ENCODE measurements around the gene SMPDL3A. TPM values are rescaled to one million over a fixed set of nuclear protein-coding genes. Genes with fewer than 3 reads are reported as not detected.

Gene SMPDL3A
- total RNA-seq, 1 experiment from 2014 or later, result 2.4 TPM

DNA sequence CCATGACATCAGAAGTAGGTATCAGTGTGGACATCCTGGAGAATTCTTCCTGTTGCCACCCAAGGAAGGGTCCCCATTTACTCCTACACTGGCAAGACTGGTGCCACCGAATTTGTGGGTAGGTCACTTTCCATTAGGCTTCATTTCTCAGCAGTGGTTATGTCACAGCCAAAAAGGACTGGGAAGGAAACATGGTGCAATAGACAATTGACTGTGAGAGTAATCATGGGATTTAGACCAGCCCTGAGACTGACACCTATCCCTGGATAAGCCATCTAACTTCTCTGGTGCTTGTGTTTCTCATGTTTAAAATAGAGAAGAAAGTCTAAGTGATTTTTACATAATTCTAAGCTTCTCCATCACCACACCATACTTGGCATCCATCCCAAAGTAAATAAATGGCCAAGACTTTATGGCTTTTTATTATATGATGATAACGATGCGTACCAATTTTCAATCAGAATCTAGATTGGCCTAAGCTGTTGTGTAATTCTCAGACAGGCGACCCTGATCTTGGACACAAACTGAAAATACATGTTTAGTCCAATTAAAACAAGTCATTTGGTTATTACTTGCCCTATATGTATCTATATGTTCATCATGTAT lies 10.2 kb downstream of the SMPDL3A start:
- H3K79me2 ChIP-seq (ENCODE audit: low read depth), result no peaks in the 10 kb centered on the region
- intact Hi-C loops (cut with micrococcal nuclease; ENCODE audit: unreplicated experiment), result no loop called here
- no peaks in the 10 kb centered on the region for H3K36me3 ChIP-seq (ENCODE audit: low read depth)
- H3K4me3 ChIP-seq, result no peak overlapping the region
- no peak for DNase-seq
- peaks cover 14% of the 10 kb centered on the region; the same call in 1 of the 2 replicates for H3F3A ChIP-seq (ENCODE audit: insufficient read depth, low read depth)
- H2AFZ ChIP-seq, result no peak overlapping the region
- no peak overlapping the region for H3K4me2 ChIP-seq
- H3K27ac ChIP-seq, result no peak overlapping the region
- no peaks in the 10 kb centered on the region for H3K9me2 ChIP-seq (ENCODE audit: insufficient read depth)
- no peaks in the 10 kb centered on the region for H3K9me3 ChIP-seq (ENCODE audit: insufficient read depth, low read depth)
- H4K20me1 ChIP-seq (ENCODE audit: insufficient read depth), result no peaks in the 10 kb centered on the region
- H3K4me1 ChIP-seq (replicated peaks; ENCODE audit: insufficient read depth), result peaks cover 33% of the 10 kb centered on the region
- POLR2A ChIA-PET (ENCODE audit: unreplicated experiment), result no interaction called here
- no peaks in the 10 kb centered on the region for H3K27me3 ChIP-seq (ENCODE audit: insufficient read depth, low read depth)
- BruUV-seq (replicated peaks), result no TSS peak
- TF ChIP-seq, protein P1, sequence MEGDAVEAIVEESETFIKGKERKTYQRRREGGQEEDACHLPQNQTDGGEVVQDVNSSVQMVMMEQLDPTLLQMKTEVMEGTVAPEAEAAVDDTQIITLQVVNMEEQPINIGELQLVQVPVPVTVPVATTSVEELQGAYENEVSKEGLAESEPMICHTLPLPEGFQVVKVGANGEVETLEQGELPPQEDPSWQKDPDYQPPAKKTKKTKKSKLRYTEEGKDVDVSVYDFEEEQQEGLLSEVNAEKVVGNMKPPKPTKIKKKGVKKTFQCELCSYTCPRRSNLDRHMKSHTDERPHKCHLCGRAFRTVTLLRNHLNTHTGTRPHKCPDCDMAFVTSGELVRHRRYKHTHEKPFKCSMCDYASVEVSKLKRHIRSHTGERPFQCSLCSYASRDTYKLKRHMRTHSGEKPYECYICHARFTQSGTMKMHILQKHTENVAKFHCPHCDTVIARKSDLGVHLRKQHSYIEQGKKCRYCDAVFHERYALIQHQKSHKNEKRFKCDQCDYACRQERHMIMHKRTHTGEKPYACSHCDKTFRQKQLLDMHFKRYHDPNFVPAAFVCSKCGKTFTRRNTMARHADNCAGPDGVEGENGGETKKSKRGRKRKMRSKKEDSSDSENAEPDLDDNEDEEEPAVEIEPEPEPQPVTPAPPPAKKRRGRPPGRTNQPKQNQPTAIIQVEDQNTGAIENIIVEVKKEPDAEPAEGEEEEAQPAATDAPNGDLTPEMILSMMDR (conservative IDR thresholded peaks at IDR 0.05), result no peak
- TF ChIP-seq EZH2 (IDR thresholded peaks at IDR 0.05; ENCODE audit: low read depth), result no peak
- CTCF ChIA-PET, result no interaction called here

DNA sequence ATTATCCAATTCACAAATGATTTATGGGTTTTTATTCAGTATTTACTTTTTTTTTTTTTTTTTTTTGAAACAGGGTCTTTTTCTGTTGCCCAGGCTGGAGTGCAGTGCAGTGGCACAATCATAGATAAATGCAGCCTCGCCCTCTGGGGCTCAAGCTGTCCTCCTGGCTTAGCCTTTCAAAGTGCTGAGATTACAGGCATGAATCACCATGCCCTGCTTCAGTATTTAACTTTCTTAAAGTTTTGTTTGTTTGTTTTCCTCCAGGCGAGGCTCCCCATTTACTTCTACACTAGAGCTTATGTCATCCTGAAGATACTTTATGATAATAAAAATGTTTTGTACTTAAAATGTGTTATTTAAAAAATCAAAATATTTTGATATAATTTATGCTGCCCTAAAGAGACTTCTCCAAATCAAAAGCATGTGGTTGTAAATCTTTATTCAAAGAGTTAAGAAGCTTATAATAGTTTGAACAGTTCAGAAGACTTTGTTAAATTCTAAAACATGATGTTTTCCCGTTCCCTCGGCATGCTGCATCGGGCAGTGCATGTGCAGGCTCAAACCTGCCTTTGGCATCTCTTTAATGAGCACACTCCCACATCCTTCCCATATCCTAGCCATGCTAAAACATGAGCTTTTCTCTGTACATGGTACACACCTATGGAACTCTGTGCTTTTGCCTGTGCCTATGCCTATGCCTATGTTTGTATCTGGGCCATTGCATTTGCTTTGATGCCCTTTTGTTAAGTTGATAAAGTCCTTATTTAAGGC lies 11.0 kb downstream of the SMPDL3A start:
- H3K4me1 ChIP-seq (replicated peaks; ENCODE audit: insufficient read depth), result peaks cover 33% of the 10 kb centered on the region
- no peak for TF ChIP-seq EZH2 (IDR thresholded peaks at IDR 0.05; ENCODE audit: low read depth)
- TF ChIP-seq, protein P1 (conservative IDR thresholded peaks at IDR 0.05), result no peak
- no TSS peak for BruUV-seq (replicated peaks)
- H3K4me2 ChIP-seq, result no peak overlapping the region
- H3K27me3 ChIP-seq (ENCODE audit: insufficient read depth, low read depth), result no peaks in the 10 kb centered on the region
- peaks cover 14% of the 10 kb centered on the region; the same call in 1 of the 2 replicates for H3F3A ChIP-seq (ENCODE audit: insufficient read depth, low read depth)
- H3K36me3 ChIP-seq (ENCODE audit: low read depth), result no peaks in the 10 kb centered on the region
- H3K9me2 ChIP-seq (ENCODE audit: insufficient read depth), result no peaks in the 10 kb centered on the region
- no peaks in the 10 kb centered on the region for H3K79me2 ChIP-seq (ENCODE audit: low read depth)
- no peak overlapping the region for H3K4me3 ChIP-seq
- no peaks in the 10 kb centered on the region for H3K9me3 ChIP-seq (ENCODE audit: insufficient read depth, low read depth)
- DNase-seq, result peak in 1 of 2 experiments; percentile 55
- ChIA-PET POLR2A (ENCODE audit: unreplicated experiment) (no interaction called here), CTCF (no interaction called here)
- no peaks in the 10 kb centered on the region for H4K20me1 ChIP-seq (ENCODE audit: insufficient read depth)
- H2AFZ ChIP-seq, result no peak overlapping the region
- intact Hi-C loops (cut with micrococcal nuclease; ENCODE audit: unreplicated experiment), result no loop called here
- no peak overlapping the region for H3K27ac ChIP-seq

DNA sequence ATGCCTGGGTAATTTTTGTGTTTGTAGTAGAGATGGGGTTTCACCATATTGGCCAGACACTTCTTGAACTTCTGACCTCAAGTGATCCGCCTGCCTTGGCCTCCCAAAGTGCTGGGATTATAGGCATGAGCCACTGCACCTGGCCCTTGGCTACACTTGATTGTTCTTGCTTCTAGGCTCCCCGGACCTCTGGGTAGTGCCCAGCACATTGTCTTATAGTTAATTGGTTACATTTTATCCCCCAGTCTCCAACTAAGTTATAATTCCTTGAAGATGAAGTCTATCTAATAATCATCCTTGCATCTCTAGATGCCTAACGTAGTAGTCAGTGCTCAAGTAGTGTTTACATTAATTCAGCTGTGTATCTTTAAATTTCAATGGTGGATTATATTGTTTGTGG lies 11.8 kb downstream of the SMPDL3A start:
- Histone ChIP-seq H3K9me2 (ENCODE audit: insufficient read depth) (no peaks in the 10 kb centered on the region), H3K4me2 (no peak overlapping the region), H3K27ac (no peak overlapping the region), H3K4me1 (replicated peaks; ENCODE audit: insufficient read depth) (peaks cover 33% of the 10 kb centered on the region), H3F3A (ENCODE audit: insufficient read depth, low read depth) (peaks cover 14% of the 10 kb centered on the region; the same call in 1 of the 2 replicates), H4K20me1 (ENCODE audit: insufficient read depth) (no peaks in the 10 kb centered on the region), H3K36me3 (ENCODE audit: low read depth) (no peaks in the 10 kb centered on the region), H3K4me3 (no peak overlapping the region), H2AFZ (no peak overlapping the region), H3K9me3 (ENCODE audit: insufficient read depth, low read depth) (no peaks in the 10 kb centered on the region), H3K79me2 (ENCODE audit: low read depth) (no peaks in the 10 kb centered on the region), H3K27me3 (ENCODE audit: insufficient read depth, low read depth) (no peaks in the 10 kb centered on the region)
- TF ChIP-seq EZH2 (IDR thresholded peaks at IDR 0.05; ENCODE audit: low read depth), result no peak
- TF ChIP-seq, protein P1 (conservative IDR thresholded peaks at IDR 0.05), result no peak
- BruUV-seq (replicated peaks), result no TSS peak
- DNase-seq, result no peak
- intact Hi-C loops (cut with micrococcal nuclease; ENCODE audit: unreplicated experiment), result no loop called here
- CTCF ChIA-PET, result no interaction called here
- POLR2A ChIA-PET (ENCODE audit: unreplicated experiment), result no interaction called here

Measured in PC-9 (cell line).